K562 (cell line): ENCODE data around the gene RPRD1B.

ENCODE experiments used
- CTCF ChIP-seq, 3 experiments: IDR thresholded peaks in 2 of 3; conservative IDR thresholded peaks in 1 of 3; 2 replicates each; pipeline ENCODE4 v1.5.1; 2011 to 2012; ENCODE audit warnings: low read length in 3 of 3, mild to moderate bottlenecking in 3 of 3, control low read depth in 2 of 3, improper control_type of control experiment in 1 of 3, inconsistent platforms in 1 of 3, low read depth in 1 of 3, mixed read lengths in 1 of 3, moderate library complexity in 1 of 3; ENCODE audit not compliant: insufficient read depth in 2 of 3
- ETV6 ChIP-seq, 3 experiments: fragments of 150-350 bp in 1 of 3; sonication (generic) in 1 of 3; formaldehyde crosslinking in 1 of 3; IDR thresholded peaks; 2 replicates each; pipeline versions ENCODE4 v1.6.1 to v1.8.0; 2014 to 2022; ENCODE audit warnings: borderline replicate concordance in 2 of 3, low read depth in 2 of 3, antibody characterized with exemption in 1 of 3, low read length in 1 of 3, mild to moderate bottlenecking in 1 of 3, missing genetic modification reagents in 1 of 3
- HDAC2 ChIP-seq: fragments of 450-650 bp; IDR thresholded peaks from 2 replicates; pipeline ENCODE4 v1.6.1; 2016; ENCODE audit warnings: mild to moderate bottlenecking
- MCM2 ChIP-seq: fragments of 450-650 bp; IDR thresholded peaks from 2 replicates; pipeline ENCODE4 v1.6.1; 2017; ENCODE audit warnings: low read depth, mild to moderate bottlenecking
- PATZ1 ChIP-seq: fragments of 250-450 bp; sonication (Bioruptor Pico); IDR thresholded peaks from 2 replicates; pipeline ENCODE4 v1.5.0; 2020; ENCODE audit warnings: mild to moderate bottlenecking, borderline replicate concordance
- STAT5A ChIP-seq: IDR thresholded peaks from 2 replicates; pipeline ENCODE4 v1.6.1; 2012; ENCODE audit warnings: low read length, inconsistent platforms, borderline replicate concordance

GRCh38 chr20:38036366-38036765 is 2.8 kb downstream of the RPRD1B start:
- TF ChIP-seq CTCF (IDR thresholded peaks at IDR 0.05 in 2 of 3, conservative IDR thresholded peaks at IDR 0.05 in 1 of 3; ENCODE audit: insufficient read depth in 2 of 3, low read depth in 1 of 3, low read length in 3 of 3) (no peak), MCM2 (no peak), STAT5A (no peak), ETV6 (IDR thresholded peaks at IDR 0.05; ENCODE audit: borderline replicate concordance in 1 of 2, low read depth in 2 of 2, low read length in 1 of 2) (no peak), ETV6 (CRISPR knock-in tag; IDR thresholded peaks at IDR 0.05; ENCODE audit: borderline replicate concordance) (no peak), PATZ1 (no peak), HDAC2 (no peak)
